OCI-LY3 (cell line): Measurements from ENCODE around the gene JAKMIP1.

Source experiments
- H2AFZ ChIP-seq: fragments of 200-600, 300-600 bp; shearing (Covaris generic); 2 replicates; pipeline ENCODE4 v1.6.0; 2014; ENCODE audit warnings: antibody characterized with exemption, low read depth, low read length
- H3K27ac ChIP-seq: fragments of 200-600, 300-600 bp; sonication (generic); 2 replicates; pipeline ENCODE4 v1.5.1; 2014; ENCODE audit warnings: mild to moderate bottlenecking, low read length, moderate library complexity, mixed read lengths
- H3K27me3 ChIP-seq: fragments of 200-600, 300-600 bp; sonication (generic); 2 replicates; pipeline ENCODE4 v1.6.1; 2014; ENCODE audit warnings: low read depth, low read length, mixed read lengths
- H3K36me3 ChIP-seq: fragments of 200-600, 300-600 bp; sonication (generic); replicated peaks from 2 replicates; pipeline ENCODE3; 2014; ENCODE audit warnings: low read depth, low read length, mixed read lengths
- H3K4me1 ChIP-seq: fragments of 300-600, 200-600 bp; sonication (generic); 2 replicates; pipeline ENCODE4 v1.6.1; 2014; ENCODE audit warnings: low read length, mixed read lengths
- H3K4me2 ChIP-seq: fragments of 200-600, 300-600 bp; sonication (generic); 2 replicates; pipeline ENCODE4 v1.6.1; 2014; ENCODE audit warnings: low read length, mixed read lengths
- H3K4me3 ChIP-seq: fragments of 300-600, 200-600 bp; sonication (generic); 2 replicates; pipeline ENCODE4 v1.5.1; 2014; ENCODE audit warnings: antibody characterized with exemption, mild to moderate bottlenecking, low read length, moderate library complexity
- H3K79me2 ChIP-seq: fragments of 300-600, 200-600 bp; shearing (Covaris generic); 2 replicates; pipeline ENCODE4 v1.6.1; 2014; ENCODE audit warnings: mild to moderate bottlenecking, low read length, mixed read lengths
- H3K9ac ChIP-seq: fragments of 300-600, 200-600 bp; shearing (Covaris generic); 2 replicates; pipeline ENCODE4 v1.6.0; 2014; ENCODE audit warnings: mild to moderate bottlenecking, low read length, moderate library complexity
- H3K9me3 ChIP-seq: fragments of 200-600, 300-600 bp; shearing (Covaris generic); 2 replicates; pipeline ENCODE4 v1.6.1; 2014; ENCODE audit warnings: low read length, mixed read lengths; ENCODE audit not compliant: insufficient read depth
- H4K20me1 ChIP-seq: fragments of 200-600, 300-600 bp; sonication (generic); 2 replicates; pipeline ENCODE4 v1.6.1; 2016; ENCODE audit warnings: low read length, mixed read lengths; ENCODE audit not compliant: insufficient read depth
- CTCF ChIP-seq: fragments of 200-600, 300-600 bp; sonication (generic); IDR thresholded peaks from 2 replicates; pipeline ENCODE4 v1.5.1; 2014; ENCODE audit warnings: antibody characterized with exemption, low read length, low read depth
- EZH2phosphoT487 ChIP-seq: fragments of 200-600 bp; shearing (Covaris generic); IDR thresholded peaks from 2 replicates; pipeline ENCODE4 v1.6.1; 2018; ENCODE audit warnings: antibody characterized with exemption, mixed run types, low read depth

The JAKMIP1 gene

GRCh38 chr4:6245246-6246169, 45.2 kb upstream of the JAKMIP1 start:
- no peaks in the 10 kb centered on the region for H4K20me1 ChIP-seq
- H3K79me2 ChIP-seq, result no peaks in the 10 kb centered on the region
- H3K9me3 ChIP-seq, result peaks cover 11% of the 10 kb centered on the region; the same call in 1 of the 2 replicates
- 0 out of 2 replicates have a peak, but pooled peaks cover 2% of the 10 kb centered on the region for H3K27me3 ChIP-seq
- no peaks in the 10 kb centered on the region for H3K4me1 ChIP-seq
- TF ChIP-seq CTCF (no peak), EZH2phosphoT487 (no peak)
- H3K4me3 ChIP-seq, result no peak overlapping the region
- no peak overlapping the region for H3K4me2 ChIP-seq
- no peak overlapping the region for H2AFZ ChIP-seq
- H3K36me3 ChIP-seq, result no peaks in the 10 kb centered on the region
- H3K27ac ChIP-seq, result no peak overlapping the region
- no peak overlapping the region for H3K9ac ChIP-seq

GRCh38 chr4:6242271-6243029, 42.1 kb upstream of the JAKMIP1 start:
- Histone ChIP-seq H3K4me3 (no peak overlapping the region), H3K4me2 (no peak overlapping the region), H3K9ac (no peak overlapping the region), H3K9me3 (peaks cover 11% of the 10 kb centered on the region; the same call in 1 of the 2 replicates), H4K20me1 (no peaks in the 10 kb centered on the region), H3K27ac (no peak overlapping the region), H3K4me1 (no peaks in the 10 kb centered on the region), H3K36me3 (no peaks in the 10 kb centered on the region), H3K27me3 (no peaks in the 10 kb centered on the region), H2AFZ (no peak overlapping the region), H3K79me2 (no peaks in the 10 kb centered on the region)
- no peak for TF ChIP-seq EZH2phosphoT487
- TF ChIP-seq CTCF, result no peak

GRCh38 chr4:6241062-6241845, 40.9 kb upstream of the JAKMIP1 start:
- Histone ChIP-seq H2AFZ (no peak overlapping the region), H4K20me1 (no peaks in the 10 kb centered on the region), H3K36me3 (no peaks in the 10 kb centered on the region), H3K79me2 (no peaks in the 10 kb centered on the region), H3K4me3 (no peak overlapping the region), H3K4me2 (no peak overlapping the region), H3K9me3 (peaks cover 11% of the 10 kb centered on the region; the same call in 1 of the 2 replicates), H3K27me3 (no peaks in the 10 kb centered on the region), H3K9ac (no peak overlapping the region), H3K4me1 (no peaks in the 10 kb centered on the region), H3K27ac (no peak overlapping the region)
- TF ChIP-seq EZH2phosphoT487, result no peak
- TF ChIP-seq CTCF, result no peak
